Kidney (tissue), 14 donors: ENCODE results near the gene FAM78B. TPM values are rescaled to one million over a fixed set of nuclear protein-coding genes. Genes with fewer than 3 reads are reported as not detected.

Experiments
- DNase-seq, 5 donors: peaks; one replicate each; pipeline ENCODE4 v3.0.0-alpha.2; 2013 to 2020
- FAIRE-seq: peaks from 2 replicates; lab custom pipeline; 2012; peaks lifted over from hg19 to GRCh38; lab: Jason Lieb, UNC
- H3K27ac ChIP-seq, 2 donors: one replicate each; pipeline ENCODE4 v1.7.0; 2013; ENCODE audit warnings: low read depth in 2 of 2, low read length in 2 of 2, inconsistent platforms in 1 of 2
- H3K27me3 ChIP-seq: one replicate; pipeline ENCODE4 v1.7.1; 2013; ENCODE audit warnings: low read length, inconsistent platforms; ENCODE audit not compliant: control insufficient read depth, insufficient read depth
- H3K36me3 ChIP-seq, 3 donors: one replicate each; pipeline versions ENCODE4 v1.7.0 to v1.7.1; 2013; ENCODE audit warnings: low read length in 3 of 3, control low read depth in 1 of 3, inconsistent platforms in 1 of 3; ENCODE audit not compliant: insufficient read depth in 3 of 3, control insufficient read depth in 2 of 3
- H3K4me1 ChIP-seq, 3 donors: one replicate each; pipeline versions ENCODE4 v1.7.0 to v1.7.1; 2013; ENCODE audit warnings: low read length in 3 of 3, inconsistent platforms in 1 of 3, low read depth in 1 of 3; ENCODE audit not compliant: control insufficient read depth in 2 of 3, insufficient read depth in 2 of 3
- H3K4me3 ChIP-seq, 3 donors: one replicate each; pipeline versions ENCODE4 v1.7.0 to v1.8.1; 2013; ENCODE audit warnings: low read length in 3 of 3, control low read depth in 1 of 3, inconsistent platforms in 1 of 3
- H3K9ac ChIP-seq, 3 donors: one replicate each; pipeline versions ENCODE4 v1.7.0 to v1.7.1; 2013; ENCODE audit warnings: low read length in 3 of 3, control low read depth in 1 of 3, inconsistent platforms in 1 of 3
- H3K9me3 ChIP-seq, 3 donors: one replicate each; pipeline versions ENCODE4 v1.7.0 to v1.7.1; 2013; ENCODE audit warnings: low read length in 3 of 3, control low read depth in 1 of 3, inconsistent platforms in 1 of 3; ENCODE audit not compliant: control insufficient read depth in 2 of 3, insufficient read depth in 1 of 3
- intact Hi-C: fragments of 100-400 bp; cut with DNase I; formaldehyde crosslinking; loops from one replicate; pipeline ENCODE4 v1.11.1; 2022
- polyA plus RNA-seq: library from polyadenylated mRNA; stranded (reverse); fragments of 350-450 nt; fragmentation: Illumina TruSeq; extraction: RNeasy Lipid Tissue Mini Kit (QIAGEN cat#74804); gene quantifications from one replicate; pipeline ENCODE4 v1.2.3, GENCODE V29; 2014; ENCODE audit warnings: low read depth, low replicate concordance; ENCODE audit not compliant: insufficient read depth
- total RNA-seq: library from RNA; stranded (reverse); fragmentation: NEBNext Ultra II Directional; extraction: Animal tissue kit (Norgen Biotek cat#: 25700); gene quantifications from one replicate; pipeline ENCODE4 v1.2.1, GENCODE V29; 2021
- TF ChIP-seq, protein P1 (sequence below): IDR thresholded peaks from 3 replicates; pipeline ENCODE4 v1.5.1; 2012; ENCODE audit warnings: mild to moderate bottlenecking, moderate library complexity, borderline replicate concordance; ENCODE audit not compliant: insufficient read depth; ENCODE audit errors: extremely low read depth
- donor health status: control.
- donor health status: control.
- donor health status: control.
- donor health status: control.
- donor health status: control.
- donor health status: DM: yes; HTN: yes; CAD: no.
- donor health status: Normal renal cell carcinoma (clear cell type).

FAM78B gene
- total and polyA plus RNA-seq, 2 donors from 2014 or later = 1.4 TPM

DNA sequence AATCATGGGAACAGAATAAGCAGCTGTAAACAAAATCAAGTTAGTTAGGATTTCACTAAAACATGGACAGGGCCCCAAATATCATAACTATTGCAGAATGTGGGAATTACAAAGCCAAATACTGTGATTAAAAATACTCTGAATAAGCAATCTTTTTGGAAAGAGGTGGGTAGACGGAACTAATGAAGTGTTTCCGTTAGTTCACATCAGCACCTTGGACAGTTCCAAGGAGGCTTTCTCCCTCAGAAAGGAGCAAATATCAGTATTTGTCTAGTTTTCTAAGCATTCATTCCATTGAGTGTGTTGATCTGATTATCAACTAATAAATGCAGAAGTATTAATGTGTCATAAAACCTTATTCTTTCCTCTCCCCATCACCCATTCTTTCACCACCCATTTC, 97.4 kb downstream of the FAM78B start:
- FAIRE-seq (no peak), DNase-seq (peak in 3 of 5 donors; percentile 26 to 67 (median 46))
- Histone ChIP-seq H3K27ac (no peak overlapping the region), H3K4me3 (no peak overlapping the region), H3K9ac (no peak overlapping the region), H3K9me3 (no peaks in the 10 kb centered on the region), H3K4me1 (no peaks in the 10 kb centered on the region), H3K36me3 (no peaks in the 10 kb centered on the region), H3K27me3 (no peaks in the 10 kb centered on the region)
- intact Hi-C loops = no loop called here
- TF ChIP-seq, protein P1, sequence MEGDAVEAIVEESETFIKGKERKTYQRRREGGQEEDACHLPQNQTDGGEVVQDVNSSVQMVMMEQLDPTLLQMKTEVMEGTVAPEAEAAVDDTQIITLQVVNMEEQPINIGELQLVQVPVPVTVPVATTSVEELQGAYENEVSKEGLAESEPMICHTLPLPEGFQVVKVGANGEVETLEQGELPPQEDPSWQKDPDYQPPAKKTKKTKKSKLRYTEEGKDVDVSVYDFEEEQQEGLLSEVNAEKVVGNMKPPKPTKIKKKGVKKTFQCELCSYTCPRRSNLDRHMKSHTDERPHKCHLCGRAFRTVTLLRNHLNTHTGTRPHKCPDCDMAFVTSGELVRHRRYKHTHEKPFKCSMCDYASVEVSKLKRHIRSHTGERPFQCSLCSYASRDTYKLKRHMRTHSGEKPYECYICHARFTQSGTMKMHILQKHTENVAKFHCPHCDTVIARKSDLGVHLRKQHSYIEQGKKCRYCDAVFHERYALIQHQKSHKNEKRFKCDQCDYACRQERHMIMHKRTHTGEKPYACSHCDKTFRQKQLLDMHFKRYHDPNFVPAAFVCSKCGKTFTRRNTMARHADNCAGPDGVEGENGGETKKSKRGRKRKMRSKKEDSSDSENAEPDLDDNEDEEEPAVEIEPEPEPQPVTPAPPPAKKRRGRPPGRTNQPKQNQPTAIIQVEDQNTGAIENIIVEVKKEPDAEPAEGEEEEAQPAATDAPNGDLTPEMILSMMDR = no peak

DNA sequence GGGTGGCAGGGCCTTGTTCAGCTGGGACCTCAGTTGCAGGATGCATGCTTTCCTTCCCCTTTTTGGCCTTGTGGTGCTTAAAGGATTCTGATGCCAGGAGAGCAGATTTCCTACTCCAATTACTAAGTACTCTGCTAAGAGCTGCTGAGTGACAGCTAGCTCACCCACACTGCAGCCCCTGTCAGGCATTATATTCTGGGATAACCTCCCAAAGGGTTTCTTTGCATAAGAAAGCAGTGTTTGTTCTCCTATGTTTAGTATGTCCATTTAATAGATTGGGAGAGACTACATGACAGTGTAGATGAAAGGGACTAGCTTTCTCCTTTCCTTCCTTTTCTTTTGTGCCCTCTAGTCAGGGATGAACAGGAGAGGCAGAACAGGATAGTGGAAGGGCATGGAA, 100.7 kb downstream of the FAM78B start:
- no peak overlapping the region for H3K9ac ChIP-seq
- DNase-seq = no peak
- intact Hi-C loops = no loop called here
- no peak overlapping the region for H3K4me3 ChIP-seq
- no peak for FAIRE-seq
- no peak overlapping the region for H3K27ac ChIP-seq
- no peaks in the 10 kb centered on the region for H3K36me3 ChIP-seq
- TF ChIP-seq, protein P1 = no peak
- H3K27me3 ChIP-seq = no peaks in the 10 kb centered on the region
- no peaks in the 10 kb centered on the region for H3K9me3 ChIP-seq
- H3K4me1 ChIP-seq = no peaks in the 10 kb centered on the region

DNA sequence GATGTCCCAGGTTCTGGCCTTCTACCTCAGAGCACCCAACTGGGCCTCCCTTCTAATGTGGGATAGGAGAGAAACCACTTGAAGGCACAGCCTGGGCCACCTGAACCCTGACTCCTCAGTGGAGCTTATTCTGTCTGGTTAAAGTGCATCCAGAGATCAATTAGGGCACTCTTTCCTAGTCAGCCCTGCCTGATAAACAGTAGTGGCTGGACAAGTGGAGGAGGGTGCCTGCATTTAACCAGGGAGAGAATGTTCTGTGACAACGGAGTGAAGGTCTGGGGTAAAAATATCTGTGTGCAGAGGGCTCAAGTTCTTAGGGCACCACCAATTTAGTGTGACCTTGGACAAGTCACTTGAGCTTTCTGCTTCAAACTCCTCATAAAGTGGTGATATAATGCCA, 101.8 kb downstream of the FAM78B start:
- no peak overlapping the region for H3K27ac ChIP-seq
- H3K9ac ChIP-seq = no peak overlapping the region
- no peaks in the 10 kb centered on the region for H3K4me1 ChIP-seq
- TF ChIP-seq, protein P1 = no peak
- FAIRE-seq = no peak
- intact Hi-C loops = no loop called here
- H3K4me3 ChIP-seq = no peak overlapping the region
- no peaks in the 10 kb centered on the region for H3K36me3 ChIP-seq
- DNase-seq = no peak
- H3K9me3 ChIP-seq = no peaks in the 10 kb centered on the region
- H3K27me3 ChIP-seq = no peaks in the 10 kb centered on the region

DNA sequence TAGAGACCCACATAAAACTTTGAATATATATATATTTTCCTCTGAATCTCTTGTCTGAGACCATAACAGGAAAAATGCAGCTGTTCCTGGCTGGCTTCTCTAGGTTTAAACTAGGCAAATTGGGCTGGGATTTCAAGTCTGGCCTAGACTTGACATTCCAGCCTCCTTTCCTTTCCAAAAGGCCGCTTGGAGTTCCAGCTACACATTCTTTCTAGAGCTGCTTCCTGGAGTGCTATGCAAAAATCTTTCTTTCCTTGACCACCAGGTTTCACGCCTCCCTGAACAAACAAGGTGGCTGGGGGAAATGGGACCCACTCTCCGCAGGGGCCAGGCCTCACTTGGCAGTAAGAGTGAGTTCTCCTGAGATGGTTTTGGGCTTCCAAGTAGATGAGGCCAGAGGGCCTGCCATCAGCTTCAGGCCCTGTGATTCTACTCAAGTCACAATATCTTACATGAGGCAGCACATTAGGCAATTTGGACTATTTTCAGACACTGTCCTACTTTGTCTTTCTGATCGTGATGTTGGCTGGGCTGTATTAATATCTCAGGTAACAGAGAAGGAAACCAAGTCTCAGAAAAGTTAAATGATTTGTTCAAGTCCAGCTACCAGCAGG, 102.4 kb downstream of the FAM78B start:
- Histone ChIP-seq H3K36me3 (no peaks in the 10 kb centered on the region), H3K9ac (no peak overlapping the region), H3K4me3 (no peak overlapping the region), H3K9me3 (no peaks in the 10 kb centered on the region), H3K27ac (no peak overlapping the region), H3K27me3 (no peaks in the 10 kb centered on the region), H3K4me1 (no peaks in the 10 kb centered on the region)
- FAIRE-seq (no peak), DNase-seq (no peak)
- TF ChIP-seq, protein P1 = no peak
- intact Hi-C loops = no loop called here
